ENCODE results near the gene FRMD4A. TPM values are rescaled to one million over a fixed set of nuclear protein-coding genes. Genes with fewer than 3 reads are reported as not detected.

FRMD4A gene
- total RNA-seq, 1 experiment from 2014 or later: 19.6 TPM

- Histone ChIP-seq H3T11ph (ENCODE audit: low read length) (no peak overlapping the region), H4K91ac (ENCODE audit: insufficient read length, low read depth, low read length) (no peak overlapping the region), H2BK120ac (ENCODE audit: low read depth, low read length, poor library complexity, severe bottlenecking) (no peak overlapping the region), H3K79me1 (ENCODE audit: insufficient read depth, low read depth, low read length, poor library complexity, severe bottlenecking) (no peaks in the 10 kb centered on the region), H3K23ac (ENCODE audit: insufficient read length, low read depth, low read length) (no peak overlapping the region), H4K8ac (replicated peaks; ENCODE audit: insufficient read length, low read depth, low read length) (no peak overlapping the region), H3K56ac (ENCODE audit: insufficient read length, low read depth, low read length) (no peak overlapping the region), H3K4ac (ENCODE audit: low read depth, low read length) (no peak overlapping the region), H4K5ac (ENCODE audit: insufficient read length, low read depth, low read length) (no peak overlapping the region), H3K79me2 (ENCODE audit: insufficient read depth, low read length) (no peaks in the 10 kb centered on the region), H4K20me1 (ENCODE audit: control insufficient read depth, insufficient read depth, insufficient read length) (no peaks in the 10 kb centered on the region), H2BK20ac (ENCODE audit: low read depth, low read length, poor library complexity, severe bottlenecking) (no peak overlapping the region), H2AFZ (ENCODE audit: low read length) (no peak overlapping the region), H3K27ac (ENCODE audit: insufficient read length, low read depth, low read length) (no peak overlapping the region), H3K4me2 (ENCODE audit: insufficient read depth, insufficient read length, low read length) (no peak overlapping the region), H3K4me1 (ENCODE audit: insufficient read depth, low read length) (peaks cover 6% of the 10 kb centered on the region; the same call in 1 of the 2 replicates), H3K14ac (ENCODE audit: insufficient read depth, low read length) (no peak overlapping the region), H2BK12ac (ENCODE audit: insufficient read length, low read depth, low read length) (no peak overlapping the region), H3K9ac (ENCODE audit: extremely low read depth, insufficient read length, low read length) (no peak overlapping the region), H2AK5ac (ENCODE audit: insufficient read length, low read length) (no peak overlapping the region), H3K9me3 (ENCODE audit: control insufficient read depth, low read depth, low read length) (no peaks in the 10 kb centered on the region), H3K23me2 (ENCODE audit: insufficient read length, low read depth, low read length, poor library complexity, severe bottlenecking) (no peaks in the 10 kb centered on the region), H3K18ac (ENCODE audit: insufficient read length, low read depth, low read length) (no peak overlapping the region), H2BK15ac (ENCODE audit: low read depth, low read length) (no peak overlapping the region), H2BK5ac (ENCODE audit: insufficient read length, low read length) (no peak overlapping the region), H3K27me3 (ENCODE audit: insufficient read depth, low read length) (no peaks in the 10 kb centered on the region)
- H3K9me3 Mint-ChIP-seq: peaks cover 0 to 4% of the 10 kb centered on the region in 2 experiments; a peak in 2 of 5 replicates
- H3K36me3 Mint-ChIP-seq (ENCODE audit: insufficient read depth in 1 of 3, low read depth in 3 of 3): no peaks in the 10 kb centered on the region; a peak in 1 of 7 replicates
- no peak overlapping the region for H3K27ac Mint-ChIP-seq
- TF ChIP-seq, protein P1, sequence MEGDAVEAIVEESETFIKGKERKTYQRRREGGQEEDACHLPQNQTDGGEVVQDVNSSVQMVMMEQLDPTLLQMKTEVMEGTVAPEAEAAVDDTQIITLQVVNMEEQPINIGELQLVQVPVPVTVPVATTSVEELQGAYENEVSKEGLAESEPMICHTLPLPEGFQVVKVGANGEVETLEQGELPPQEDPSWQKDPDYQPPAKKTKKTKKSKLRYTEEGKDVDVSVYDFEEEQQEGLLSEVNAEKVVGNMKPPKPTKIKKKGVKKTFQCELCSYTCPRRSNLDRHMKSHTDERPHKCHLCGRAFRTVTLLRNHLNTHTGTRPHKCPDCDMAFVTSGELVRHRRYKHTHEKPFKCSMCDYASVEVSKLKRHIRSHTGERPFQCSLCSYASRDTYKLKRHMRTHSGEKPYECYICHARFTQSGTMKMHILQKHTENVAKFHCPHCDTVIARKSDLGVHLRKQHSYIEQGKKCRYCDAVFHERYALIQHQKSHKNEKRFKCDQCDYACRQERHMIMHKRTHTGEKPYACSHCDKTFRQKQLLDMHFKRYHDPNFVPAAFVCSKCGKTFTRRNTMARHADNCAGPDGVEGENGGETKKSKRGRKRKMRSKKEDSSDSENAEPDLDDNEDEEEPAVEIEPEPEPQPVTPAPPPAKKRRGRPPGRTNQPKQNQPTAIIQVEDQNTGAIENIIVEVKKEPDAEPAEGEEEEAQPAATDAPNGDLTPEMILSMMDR (conservative IDR thresholded peaks at IDR 0.05): no peak
- no peak overlapping the region for H3K4me3 Mint-ChIP-seq
- DNase-seq: no peak
- no CpG with 5 or more reads among the region's 11 CpGs for WGBS (ENCODE audit: extremely low coverage, insufficient read length, low lambda C conversion rate)
- H3K27me3 Mint-ChIP-seq (ENCODE audit: low read depth): peaks cover 7% of the 10 kb centered on the region
- peaks cover 22 to 24% of the 10 kb centered on the region in 2 experiments for H3K4me1 Mint-ChIP-seq
Measured at GRCh38 chr10:14235566-14236195, 95.0 kb downstream of the FRMD4A start.

Data from H9 (cell line).